GM21619 (cell line): Measurements from ENCODE around the gene BHLHA15.

ENCODE experiments used
- ATAC-seq: cut with Tn5 transposase; IDR thresholded peaks from one replicate; pipeline ENCODE4 v1.9.1; 2021; ENCODE audit not compliant: unreplicated experiment

BHLHA15 gene

DNA sequence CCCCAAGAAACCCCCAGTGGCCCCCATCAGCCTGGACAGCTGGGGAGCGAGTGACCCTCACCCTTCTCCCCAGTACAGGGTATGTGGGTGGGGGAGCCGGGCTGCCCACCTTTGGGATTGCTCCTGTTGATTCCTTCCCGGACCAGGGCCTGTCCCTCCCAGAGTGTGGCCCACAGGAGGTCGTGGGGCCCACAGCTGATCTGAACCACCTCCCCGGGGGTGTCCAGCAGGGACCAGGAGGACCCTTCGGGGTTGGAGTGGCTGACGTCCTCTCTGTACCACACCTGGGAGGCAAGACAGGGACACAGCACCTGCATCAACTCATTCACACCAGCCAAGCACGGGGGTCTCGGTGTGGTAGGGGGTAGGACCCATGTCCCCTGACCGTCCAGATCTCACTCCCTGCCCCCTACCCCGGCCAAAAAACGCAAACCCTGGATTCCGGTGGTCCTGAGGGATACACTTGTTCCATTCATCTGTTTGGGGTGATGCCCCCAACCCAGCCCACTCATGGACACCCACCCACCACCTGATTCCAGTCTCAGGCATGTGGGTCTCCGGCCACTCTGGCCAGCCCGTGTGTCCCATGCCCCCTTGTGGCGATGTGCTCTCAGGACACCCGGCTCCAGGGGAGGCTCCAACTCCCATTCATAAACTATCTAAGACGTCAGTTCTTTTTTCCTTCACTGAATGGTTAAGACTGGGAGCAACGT is 29.9 kb downstream of the BHLHA15 start:
- no peak for ATAC-seq

DNA sequence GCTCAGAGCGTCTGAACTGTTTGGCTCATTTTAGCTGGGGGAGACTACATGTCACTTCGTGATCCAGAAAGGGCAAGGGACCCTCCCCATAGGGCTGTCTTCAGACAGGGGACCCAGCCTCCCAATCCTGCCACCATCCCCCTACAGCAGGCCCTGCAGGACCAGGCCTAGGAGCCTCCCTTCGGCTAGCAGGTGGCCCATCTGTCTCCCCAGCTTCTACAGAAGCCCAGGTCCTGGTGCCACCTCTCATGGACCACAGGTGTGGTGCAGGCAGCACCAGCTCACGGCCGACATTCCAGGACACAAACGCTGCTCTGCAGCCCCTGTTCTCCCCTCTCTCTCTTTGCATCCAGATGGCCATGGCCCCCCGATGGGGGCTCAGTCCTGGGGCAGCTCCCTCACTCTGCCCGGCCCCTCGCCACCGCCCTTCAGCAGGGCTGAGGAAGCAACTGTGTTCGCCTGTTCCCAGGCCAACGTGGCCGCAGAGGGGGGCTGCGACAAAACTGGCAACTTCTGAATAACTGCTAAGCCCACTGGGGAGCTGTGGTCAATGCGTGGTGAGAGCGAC is 30.5 kb downstream of the BHLHA15 start:
- no peak for ATAC-seq

DNA sequence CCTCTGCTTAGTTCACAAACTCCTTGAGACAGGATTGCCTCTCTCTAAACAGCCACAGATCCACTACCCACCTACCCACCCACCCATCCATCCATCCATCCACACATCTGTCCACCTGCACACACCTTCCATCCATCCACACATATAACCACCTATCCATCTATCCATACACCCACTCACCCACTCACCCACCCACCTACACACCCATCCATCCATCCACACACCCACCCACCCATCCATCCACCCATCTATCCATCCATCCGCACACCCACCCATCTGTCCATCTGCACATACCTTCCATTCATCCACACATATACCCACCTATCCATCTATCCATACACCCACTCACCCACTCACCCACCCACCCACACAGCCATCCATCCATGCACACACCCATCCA is 31.1 kb downstream of the BHLHA15 start:
- no peak for ATAC-seq

DNA sequence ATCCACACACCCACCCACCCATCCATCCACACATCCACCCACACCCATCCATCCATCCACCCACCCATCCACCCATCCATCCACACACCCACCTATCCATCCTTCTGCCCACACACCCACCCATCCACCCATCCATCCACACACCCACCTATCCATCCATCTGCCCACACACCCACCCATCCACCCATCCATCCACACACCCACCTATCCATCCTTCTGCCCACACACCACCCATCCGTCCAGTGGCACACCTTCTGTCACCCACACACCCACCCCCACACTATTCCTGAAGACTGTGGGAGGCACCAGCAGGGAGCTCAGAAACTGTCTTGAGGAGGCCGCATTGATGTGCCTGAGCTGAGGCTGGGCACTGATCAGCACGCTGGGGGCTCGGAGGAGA is 31.7 kb downstream of the BHLHA15 start:
- ATAC-seq: no peak

DNA sequence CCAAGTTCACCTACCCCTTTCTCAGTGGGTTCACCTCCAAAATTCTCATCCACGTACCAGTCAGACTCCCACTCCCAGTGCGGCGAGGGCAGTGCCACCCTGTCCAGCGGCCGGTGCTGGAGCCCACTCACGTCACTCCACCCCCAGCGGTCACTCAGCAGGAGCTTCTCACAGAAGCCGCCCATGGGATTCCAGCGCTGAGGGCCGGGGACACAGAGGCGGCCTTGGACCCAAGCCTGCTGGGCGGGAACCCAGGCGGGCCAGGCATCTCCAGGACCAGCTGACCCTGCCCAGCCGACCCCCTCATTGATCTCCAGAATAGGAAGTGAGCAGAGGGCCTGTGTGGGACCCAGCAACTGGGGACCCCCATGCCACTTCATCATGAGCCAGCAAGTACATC is 33.6 kb downstream of the BHLHA15 start:
- ATAC-seq: no peak

DNA sequence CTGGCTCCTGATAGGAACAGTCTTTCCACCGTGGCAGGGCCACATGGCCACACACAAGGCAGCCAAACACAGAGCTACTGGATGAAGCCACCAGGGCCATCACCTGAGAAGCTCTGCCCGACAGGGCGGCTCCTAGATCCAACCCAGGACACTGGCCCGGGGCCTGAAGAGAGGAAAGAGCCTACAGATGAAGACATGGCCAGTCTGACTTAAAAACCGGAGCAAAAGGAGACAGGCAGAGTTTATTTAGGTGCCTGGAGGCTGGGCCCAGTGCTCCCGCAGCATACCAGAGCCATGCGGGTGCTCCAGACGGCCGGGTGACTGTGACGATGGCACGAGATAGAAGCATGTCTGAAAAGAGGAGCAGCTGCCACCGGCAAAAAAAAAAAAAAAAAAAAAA is 36.9 kb downstream of the BHLHA15 start:
- ATAC-seq: no peak

DNA sequence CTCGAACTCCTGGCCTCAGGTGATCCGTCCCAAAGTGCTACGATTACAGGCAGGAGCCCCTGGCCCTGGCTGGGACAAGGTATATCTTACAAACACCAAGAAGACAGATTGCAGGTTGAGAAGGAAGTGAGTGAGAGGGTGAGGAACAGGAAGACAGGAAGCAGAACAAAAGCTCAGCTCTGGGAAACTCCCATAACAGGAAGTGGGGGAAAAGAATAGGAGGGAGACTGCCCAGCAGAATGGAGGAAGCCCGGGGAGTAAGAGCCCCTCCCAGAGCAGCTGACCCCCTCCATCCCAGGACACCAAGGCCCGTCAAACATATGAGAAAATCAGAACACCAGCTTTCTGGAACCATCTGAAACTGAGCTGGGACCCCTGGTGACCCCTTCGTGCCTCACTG is 37.9 kb downstream of the BHLHA15 start:
- ATAC-seq: no peak

DNA sequence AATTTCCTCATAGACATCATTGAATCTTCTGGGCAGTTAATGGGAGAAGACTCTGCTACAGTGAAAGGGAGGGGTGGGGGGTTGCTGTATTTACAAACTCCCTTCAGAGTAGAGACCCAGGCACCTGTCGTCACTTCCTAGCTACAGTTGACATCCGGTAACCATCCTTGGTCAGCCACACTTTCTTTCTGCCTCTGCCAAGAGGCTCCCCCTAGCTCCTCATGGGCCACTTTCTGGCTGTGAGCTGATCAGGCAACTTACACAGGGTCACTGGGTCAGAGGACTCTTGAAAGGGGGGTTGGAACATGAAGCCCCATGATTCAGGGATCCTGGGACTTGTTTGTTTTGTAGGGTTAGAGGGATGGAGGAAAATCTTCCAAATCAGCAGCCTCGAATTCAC is 39.5 kb downstream of the BHLHA15 start:
- ATAC-seq: peak; percentile 24

DNA sequence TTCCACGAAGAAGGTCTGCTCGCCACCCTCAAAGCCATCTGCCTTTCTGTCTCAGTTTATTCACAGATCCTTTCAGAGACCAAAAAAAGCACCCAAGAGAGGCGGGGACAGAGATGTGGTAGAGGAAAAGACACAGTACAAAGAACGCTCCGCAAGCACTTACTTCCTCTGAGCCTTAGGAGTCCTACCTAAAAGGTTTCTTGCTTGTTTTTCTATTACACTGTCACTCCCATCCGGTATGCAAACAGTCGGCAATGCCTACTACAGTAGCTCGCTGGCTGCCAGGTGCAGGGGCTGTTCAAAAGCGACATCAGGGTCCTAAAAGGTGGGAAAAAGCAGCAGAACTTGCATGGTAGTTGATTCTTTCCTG is 40.0 kb downstream of the BHLHA15 start:
- peak; percentile 26 for ATAC-seq

DNA sequence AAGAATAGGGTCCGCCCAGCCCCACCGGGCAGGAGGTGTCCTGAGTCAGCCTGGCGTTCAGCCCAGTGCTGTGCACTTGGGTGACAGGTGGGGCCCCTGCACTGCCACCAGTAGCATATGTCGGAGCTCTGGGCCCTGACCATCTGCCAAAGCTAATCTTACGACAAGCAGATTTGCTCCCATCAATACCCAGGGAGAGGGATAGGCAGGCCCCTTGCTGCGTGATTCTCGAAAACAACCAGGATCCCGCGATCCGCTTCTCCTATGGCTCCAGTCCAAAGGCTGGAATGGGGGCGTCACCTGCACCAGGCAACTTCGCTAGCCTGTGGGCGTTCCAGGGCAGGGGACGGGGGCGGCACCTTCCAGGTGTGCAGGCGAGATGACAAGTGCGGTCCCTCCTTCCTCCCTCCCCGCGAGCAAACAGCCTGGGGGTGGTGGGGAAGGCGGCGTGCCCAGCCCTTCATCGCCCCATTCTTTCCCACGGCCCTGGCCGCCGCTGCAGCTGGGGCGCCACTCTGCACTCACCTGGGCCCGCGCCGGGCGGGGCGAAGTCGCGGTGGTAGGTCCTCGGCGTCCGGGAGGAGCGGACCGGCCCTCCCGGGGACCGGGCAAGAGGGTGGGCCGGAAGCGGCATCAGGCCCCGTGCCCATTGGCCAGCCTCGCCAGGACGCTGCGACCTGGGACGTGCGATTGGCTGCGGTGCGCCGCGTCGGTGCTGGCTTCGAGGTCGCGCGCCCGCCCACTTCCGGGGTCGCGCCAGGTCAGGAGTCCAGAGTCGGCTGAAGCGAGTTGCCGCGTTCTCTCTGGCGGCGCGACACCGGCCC is 40.6 kb downstream of the BHLHA15 start, which contains the start of gene TECPR1:
Gene TECPR1, minus strand, starts transcription at position 632 of the 824 bp plus-strand sequence. CDS start 6,086 bp downstream, outside the sequence.
- ATAC-seq: peak; percentile 96

DNA sequence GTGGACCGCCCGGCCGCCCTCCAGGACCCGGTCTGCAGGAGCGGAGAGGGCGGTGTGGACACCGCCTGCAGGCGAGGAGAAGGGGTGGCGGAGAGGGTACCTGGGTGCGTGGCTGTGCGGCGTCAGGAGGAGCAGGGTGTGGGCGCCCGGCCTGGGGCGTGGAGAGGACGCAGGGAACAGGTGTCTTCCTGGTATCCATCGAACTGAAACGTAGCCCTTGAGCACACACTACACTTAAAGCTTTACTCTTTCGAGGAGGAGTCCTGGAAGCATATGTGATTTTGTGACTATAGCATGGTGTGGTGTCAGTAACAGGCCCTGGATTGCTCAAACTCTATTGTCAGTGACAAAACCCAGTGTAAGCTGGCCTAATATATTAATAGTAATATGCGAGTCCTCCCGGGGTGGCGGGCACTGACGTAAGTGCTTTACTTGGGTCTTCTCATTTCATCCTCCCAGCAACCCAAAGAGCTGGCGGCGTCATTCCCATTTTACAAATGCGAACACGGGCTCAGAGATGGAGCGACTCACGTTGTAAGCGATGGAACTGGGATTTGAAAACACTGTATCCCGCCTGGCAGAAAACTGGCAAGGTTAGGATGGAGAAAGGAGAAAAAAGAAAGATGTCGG is 41.3 kb downstream of the BHLHA15 start:
- ATAC-seq: no peak

DNA sequence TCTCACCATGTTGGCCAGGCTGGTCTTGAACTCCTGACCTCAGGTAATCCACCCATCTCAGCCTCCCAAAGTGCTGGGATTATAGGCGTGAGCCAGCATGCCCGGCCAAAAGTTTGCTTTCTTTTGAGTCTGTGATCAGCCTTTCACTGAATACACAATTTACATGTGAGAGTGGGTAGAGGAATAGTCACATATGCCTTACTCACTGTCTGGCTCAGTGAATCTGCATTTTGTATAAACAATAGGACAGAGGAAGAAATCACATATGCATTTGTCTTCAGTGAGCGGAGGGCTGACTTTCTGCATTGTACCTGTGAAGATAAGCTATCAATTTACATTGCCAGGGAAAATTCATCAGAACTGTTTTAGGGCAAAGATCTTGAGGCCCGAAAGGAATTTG is 43.3 kb downstream of the BHLHA15 start:
- ATAC-seq: no peak

DNA sequence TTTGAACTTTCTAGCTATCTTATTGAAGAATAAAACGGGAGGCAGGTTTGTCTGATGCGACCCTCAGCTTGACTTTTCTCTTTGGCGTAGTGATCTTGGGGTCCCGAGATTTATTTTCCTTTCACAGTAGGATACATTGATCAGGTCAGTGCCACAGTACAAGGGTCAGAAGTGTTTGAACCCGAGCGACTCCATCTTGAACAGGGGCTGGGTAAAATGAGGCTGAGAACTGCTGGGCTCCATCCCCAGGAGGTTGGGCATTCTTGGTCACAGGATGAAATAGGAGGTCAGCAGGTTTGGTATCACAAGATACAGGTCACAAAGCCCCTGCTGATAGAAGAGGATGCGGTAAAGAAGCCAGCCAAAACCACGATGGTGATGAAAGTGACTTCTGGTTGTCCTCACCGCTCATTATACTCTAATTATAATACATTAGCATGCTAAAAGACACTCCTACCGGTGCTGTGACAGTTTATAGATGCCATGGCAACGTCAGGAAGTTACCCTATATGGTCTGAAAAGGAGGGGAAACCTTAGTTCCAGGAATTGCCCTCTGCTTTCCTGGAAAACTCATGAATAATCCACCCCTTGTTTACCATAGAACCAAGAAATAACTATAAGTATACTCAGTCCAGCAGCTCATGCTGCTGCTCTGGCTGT is 43.8 kb downstream of the BHLHA15 start:
- no peak for ATAC-seq

DNA sequence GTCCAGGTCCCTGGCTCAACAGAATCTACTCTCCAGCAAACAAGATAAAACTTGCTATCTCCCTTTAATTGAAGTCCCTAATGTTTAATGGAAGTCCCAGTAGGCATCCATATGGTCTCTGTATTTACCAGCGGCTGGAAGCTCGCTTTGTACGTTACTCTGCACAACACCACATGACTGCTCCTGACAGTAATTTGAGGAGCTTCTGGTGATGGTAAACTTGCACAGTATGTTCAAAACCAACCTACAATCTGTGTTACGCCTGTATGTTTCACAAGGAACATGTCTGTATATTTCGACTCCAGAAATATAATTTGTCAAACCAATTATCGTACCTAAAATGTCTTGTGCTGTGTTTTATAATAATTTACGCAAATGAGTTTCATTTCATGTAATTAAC is 45.2 kb downstream of the BHLHA15 start:
- no peak for ATAC-seq

DNA sequence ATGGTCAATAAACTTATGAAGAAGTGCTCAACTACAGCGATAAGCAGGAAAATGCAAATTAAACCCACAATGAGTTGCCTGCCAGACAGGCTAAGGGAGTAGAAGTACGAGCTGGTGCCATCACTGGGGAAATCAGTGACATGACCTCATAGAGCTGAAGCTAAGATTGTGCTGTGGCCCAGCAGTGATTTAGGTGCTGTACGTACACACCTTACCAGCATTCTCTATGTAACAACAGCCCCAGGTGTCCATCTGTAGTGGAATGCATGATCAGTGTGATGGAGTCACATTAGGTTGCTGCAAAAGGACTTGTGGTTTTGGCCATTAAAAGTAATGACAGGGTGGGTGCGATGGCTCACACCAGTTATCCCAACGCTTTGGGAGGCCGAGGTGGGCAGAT is 46.5 kb downstream of the BHLHA15 start:
- ATAC-seq: no peak
